ENCODE data around the gene PHRF1.

PHRF1 gene

DNA sequence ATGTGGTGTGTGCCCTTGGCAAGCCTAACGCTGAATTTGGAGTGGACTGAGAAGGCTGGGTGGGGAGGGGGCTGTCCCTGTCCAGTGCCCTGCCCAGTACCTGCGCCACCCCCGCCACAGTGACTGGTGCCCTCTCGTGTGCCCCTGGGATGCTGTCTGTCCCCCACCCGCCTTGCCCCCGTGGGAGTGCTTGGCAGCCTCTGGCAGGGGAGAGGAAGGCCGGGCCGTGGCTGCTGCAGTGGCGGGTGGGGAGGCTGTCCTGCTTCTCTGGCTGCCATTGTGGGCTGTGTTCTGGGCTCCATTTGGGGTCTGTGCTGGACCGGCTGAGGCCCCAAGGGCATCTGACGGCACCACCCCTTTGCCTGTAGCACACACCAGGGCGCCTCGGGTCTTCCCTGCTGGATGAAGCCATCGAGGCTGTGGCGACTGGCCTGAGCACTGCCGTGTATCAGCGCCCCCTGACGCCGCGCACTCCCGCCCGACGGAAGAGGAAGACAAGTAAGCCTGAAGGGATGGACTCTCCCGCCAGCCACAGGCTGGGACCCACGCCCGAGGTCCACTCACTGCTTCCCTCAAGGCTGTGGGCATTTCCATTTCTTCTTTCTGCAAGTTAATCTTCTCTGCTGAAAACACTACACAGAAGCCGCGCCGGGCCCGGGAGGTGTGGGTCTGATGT lies 21.9 kb downstream of the PHRF1 start:
- DNase-seq, result no peak

DNA sequence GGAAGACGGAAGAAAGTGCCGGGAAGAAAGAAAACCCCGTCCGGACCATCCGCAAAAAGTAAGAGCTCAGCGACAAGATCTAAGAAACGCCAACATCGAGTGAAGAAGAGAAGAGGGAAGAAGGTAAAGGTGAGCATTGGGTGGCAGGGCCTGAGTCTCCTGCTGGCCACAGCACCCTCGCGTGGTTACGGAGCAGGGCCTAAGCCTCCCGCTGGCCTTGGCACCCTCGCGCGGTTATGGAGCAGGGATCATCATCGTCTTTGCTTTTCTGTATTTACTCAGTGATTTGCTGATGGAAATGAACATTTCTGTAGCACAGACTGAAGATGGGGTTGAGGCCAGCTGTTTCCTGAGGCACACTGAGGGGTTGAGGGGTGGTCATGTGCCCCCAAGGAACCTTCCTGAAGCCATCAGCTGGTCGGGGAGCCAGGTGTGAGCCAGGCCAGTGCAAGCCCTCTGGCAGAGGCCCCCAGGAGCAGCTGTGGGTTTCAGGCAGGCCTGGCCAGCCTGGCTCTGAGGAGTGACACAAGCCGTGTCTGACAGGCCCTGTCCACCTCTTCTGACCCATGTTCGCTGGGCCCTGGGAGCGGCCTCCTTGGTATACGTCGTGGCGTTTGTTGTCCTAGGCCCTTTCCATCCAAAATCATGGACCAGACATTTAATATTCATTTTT lies 25.4 kb downstream of the PHRF1 start:
- DNase-seq, result no peak

DNA sequence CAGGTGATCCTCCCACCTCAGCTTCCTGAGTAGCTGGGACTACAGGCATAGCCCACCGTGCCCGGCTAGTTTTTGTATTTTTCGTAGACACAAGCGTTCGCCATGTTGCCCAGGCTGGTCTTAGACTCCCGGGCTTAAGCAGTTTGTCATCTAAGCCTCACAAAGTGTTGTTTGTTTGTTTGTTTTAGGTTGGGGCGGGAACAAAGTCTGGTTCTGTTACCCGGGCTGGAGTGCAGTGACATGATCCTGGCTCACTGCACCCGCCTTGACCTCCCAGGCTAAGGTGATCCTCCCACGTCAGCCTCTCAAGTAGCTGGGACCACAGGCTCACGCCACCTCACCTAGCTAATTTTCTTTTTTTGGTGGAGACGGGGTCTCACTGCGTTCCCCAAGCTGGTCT lies 26.9 kb downstream of the PHRF1 start:
- no peak for DNase-seq

DNA sequence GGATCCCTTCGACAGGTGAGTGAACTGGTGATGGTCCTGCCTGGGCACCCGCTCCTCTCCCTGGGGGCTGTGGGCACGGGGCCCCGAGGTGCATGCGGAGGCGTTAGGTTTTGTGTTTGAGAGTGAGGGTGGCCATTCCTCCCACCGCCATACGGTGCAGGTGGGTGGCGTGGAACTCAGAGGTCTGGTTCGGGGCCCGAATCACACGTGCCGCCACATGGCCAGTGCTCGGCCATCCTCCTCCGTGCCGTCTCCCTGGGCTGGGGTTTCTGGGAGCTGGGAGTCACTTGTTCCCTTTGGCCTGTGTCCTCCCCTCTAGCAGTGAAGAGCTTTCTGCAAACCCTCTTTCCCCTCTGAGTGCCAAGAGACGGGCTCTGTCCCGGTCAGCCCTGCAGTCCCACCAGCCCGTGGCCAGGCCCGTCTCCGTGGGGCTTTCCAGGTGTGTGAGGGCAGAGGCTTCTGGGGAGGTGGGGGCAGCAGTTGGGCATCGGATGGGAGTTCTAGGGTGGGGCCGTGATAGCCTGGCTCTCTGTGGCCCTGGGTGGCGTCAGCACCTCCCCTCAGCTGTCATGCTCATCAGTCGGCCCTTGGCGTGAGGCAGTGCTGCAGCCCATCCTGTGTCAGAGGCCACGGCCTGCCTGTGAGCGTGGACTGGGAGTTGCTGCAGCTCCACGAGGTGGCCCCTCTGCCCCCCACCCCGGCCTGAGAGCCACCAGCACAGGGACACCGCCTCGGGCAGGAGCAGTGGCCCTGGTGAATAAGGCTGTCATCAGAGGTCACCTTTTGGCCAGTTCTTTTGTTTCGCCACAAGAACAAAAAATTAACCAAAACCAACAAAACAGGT lies 29.2 kb downstream of the PHRF1 start:
- DNase-seq, result no peak

DNA sequence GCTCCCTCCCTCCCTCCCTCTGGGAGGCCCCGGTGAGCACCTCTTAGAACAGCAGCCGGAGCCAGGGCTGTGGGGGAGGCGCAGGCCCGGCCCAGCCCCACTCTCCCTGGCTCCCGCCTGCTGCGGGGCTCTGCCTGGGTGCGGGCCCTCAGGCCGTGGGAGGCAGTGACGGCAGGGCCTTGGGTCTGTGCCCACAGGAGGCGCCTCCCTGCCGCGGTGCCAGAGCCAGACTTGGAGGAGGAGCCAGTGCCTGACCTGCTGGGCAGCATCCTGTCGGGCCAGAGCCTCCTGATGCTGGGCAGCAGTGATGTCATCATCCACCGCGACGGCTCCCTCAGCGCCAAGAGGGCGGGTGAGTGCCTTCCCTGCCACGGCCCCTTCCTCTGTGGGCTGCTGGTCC lies 30.0 kb downstream of the PHRF1 start:
- no peak for DNase-seq

DNA sequence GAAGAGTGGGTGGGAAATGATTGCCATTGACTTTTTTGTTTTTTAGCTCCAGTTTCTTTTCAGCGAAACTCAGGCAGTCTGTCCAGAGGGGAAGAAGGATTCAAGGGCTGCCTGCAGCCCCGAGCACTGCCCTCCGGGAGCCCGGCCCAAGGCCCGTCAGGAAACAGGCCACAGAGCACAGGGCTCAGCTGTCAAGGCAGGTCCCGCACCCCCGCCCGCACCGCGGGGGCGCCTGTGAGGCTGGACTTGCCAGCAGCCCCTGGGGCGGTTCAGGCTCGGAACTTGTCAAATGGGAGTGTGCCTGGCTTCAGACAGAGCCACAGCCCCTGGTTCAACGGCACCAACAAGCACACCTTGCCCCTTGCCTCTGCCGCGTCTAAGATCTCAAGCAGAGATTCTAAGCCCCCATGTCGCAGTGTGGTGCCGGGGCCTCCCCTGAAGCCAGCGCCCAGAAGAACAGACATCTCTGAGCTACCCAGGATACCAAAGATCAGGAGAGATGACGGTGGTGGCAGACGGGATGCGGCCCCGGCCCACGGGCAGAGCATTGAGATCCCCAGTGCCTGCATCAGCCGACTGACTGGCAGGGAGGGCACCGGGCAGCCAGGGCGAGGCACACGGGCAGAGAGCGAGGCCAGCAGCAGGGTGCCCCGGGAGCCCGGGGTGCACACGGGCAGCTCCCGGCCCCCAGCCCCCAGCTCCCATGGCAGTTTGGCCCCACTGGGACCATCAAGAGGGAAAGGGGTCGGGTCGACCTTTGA lies 30.9 kb downstream of the PHRF1 start:
- no peak for DNase-seq

DNA sequence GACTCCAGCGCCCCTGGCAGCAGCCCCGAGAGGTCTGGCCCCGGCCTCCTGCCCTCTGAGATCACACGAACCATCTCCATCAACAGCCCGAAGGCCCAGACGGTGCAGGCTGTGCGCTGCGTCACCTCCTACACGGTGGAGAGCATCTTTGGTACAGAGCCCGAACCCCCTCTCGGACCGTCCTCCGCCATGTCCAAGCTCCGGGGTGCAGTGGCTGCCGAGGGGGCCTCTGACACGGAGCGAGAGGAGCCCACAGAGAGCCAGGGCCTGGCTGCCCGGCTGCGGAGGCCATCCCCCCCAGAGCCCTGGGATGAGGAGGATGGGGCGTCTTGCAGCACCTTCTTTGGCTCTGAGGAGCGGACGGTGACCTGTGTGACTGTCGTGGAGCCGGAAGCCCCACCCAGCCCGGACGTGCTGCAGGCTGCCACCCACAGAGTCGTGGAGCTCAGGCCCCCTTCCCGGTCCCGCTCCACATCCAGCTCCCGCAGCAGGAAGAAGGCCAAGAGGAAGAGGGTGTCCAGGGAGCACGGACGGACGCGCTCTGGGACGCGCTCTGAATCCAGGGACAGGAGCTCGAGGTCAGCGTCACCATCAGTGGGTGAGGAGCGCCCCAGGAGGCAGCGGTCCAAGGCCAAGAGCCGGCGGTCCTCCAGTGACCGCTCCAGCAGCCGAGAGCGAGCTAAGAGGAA lies 31.8 kb downstream of the PHRF1 start:
- no peak for DNase-seq

DNA sequence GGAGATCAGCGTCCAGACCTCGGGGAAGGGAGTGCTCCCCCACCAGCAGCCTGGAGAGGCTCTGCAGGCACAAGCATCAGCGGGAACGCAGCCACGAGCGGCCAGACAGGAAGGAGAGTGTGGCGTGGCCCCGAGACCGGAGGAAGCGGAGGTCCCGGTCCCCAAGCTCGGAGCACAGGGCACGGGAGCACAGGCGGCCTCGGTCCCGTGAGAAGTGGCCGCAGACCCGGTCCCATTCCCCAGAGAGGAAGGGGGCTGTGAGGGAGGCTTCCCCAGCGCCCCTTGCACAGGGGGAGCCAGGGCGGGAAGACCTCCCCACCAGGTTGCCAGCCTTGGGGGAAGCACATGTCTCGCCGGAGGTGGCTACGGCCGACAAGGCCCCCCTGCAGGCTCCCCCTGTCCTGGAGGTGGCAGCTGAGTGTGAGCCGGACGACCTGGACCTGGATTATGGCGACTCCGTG lies 32.6 kb downstream of the PHRF1 start:
- no peak for DNase-seq

DNA sequence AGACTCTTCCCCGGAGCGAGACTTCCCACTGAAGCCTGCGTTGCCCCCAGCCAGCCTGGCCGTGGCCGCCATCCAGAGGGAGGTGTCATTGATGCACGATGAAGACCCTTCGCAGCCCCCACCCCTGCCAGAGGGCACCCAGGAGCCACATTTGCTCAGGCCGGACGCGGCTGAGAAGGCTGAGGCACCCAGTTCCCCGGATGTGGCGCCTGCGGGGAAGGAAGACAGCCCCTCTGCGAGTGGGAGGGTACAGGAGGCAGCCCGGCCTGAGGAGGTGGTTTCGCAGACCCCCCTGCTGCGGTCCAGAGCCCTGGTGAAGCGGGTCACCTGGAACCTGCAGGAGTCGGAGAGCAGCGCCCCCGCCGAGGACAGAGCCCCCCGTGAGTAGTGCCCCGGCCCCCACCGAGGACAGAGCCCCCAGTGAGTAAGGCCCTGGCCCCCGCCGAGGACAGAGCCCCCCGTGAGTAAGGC lies 33.1 kb downstream of the PHRF1 start:
- DNase-seq, result no peak

DNA sequence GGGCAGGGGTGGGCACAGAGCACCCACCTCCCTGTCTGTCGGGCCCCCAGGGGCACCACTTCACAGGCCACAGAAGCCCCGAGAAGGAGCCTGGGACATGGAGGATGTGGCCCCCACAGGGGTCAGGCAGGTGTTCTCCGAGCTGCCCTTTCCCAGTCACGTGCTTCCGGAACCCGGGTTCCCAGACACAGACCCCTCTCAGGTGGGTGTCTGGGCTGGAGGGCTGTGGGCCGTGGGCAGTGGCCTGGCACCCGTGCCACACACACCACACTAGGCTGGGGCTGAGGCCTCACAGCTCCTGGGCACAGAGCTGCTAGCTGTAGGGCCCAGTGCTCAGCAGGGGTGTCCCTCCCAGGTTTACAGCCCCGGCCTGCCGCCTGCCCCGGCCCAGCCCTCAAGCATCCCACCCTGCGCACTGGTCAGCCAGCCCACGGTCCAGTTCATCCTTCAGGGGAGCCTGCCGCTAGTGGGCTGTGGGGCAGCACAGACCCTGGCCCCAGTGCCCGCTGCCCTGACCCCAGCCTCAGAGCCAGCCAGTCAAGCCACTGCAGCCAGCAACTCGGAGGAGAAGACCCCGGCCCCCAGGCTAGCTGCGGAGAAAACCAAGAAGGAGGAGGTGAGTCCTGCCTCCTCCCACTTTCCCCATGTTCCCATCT lies 34.0 kb downstream of the PHRF1 start:
- no peak for DNase-seq

DNA sequence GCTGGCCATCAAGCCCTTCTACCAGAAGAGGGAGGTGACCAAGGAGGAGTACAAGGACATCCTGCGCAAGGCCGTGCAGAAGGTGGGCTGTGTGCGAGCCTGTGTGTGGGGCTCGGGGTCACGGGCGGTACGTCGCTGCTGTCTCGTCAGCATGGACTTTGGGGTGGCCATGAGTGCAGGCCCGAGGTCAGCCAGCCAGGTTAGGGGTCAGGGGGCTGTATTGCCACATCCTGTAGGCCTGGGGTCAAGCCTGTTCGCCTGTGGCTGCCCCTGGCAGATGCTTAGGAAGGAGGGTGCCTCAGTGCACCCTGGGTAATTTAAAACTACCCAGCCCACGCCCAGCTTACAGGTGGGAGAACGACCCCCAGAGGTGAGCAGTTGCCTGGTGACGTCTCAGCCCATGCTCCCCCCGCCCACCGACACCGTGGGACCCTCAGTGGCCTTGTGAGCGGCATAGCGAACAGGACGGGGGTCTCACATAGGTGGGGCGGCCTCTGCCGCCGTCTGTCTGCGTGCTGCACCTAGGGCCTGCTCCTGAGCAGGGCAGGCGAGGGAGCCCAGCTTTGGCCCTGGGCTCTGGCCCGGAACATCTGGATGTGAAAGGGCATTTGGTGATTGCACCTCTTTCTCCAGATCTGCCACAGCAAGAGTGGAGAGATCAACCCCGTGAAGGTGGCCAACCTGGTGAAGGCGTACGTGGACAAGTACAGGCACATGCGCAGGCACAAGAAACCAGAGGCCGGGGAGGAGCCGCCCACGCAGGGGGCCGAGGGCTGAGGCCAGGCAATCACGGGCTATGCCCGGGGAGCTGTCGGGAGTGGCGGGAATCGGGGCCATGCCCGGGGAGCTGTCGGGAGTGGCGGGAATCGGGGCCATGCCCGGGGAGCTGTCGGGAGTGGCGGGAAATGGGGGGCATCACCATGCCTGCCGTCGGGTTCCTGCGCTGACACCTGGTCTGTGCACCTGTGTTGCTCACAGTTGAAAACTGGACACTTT lies 35.0 kb downstream of the PHRF1 start:
- DNase-seq, result no peak

DNA sequence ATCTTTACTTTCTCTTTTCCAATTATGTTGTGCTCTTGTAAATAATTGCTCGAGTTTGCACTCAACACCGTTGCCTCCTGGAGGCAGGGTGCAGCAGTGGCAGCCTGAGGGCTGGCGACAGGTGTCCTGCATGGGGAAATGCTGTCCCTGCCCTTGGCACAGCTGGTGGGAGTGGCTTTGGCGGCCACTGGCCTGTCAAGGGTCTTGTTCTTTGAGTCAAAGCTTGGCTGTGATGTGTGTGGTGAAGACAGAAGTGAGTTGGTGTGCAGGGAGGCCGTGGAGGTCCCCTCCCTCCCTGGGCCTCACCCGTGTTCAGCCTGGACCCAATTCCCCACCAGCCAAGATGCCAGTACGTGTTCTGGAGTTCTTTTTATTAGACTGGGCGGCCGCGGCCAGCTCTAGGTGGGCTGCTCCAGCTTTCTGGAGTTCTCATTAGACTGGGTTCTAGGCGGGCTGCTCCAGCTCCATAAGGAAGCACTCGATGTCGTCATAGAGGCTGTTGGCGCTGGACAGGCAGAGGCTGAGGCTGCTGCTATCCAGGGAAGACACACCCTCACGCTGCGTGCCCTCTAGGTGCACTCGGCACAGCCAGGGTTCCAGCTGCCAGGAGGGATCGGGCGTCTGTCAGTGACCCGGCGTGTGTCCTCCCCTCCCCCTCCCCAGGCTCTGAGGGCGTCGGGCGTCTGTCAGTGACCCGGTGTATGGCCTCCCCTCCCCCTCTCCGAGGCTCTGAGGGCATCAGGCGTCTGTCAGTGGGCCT lies 36.1 kb downstream of the PHRF1 start:
- peak in 1 of 2 donors; percentile 27 for DNase-seq

DNA sequence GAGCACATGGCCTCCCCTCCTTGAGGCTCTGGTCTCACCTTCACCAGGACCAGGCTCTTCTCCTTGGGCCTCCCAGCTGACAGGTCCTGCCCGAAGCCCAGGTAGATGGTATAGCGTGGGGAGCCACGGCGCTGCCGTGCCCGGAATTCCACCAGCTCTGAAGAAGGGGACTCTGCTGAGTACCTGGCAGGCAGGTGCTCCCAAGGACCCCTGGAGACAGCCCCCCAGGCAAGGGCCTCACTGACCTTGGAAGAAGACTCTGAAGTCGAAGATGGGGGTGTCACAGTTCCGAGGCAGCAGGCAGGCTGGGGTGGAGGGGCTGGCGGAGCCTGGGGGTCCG lies 36.7 kb downstream of the PHRF1 start:
- no peak for DNase-seq

DNA sequence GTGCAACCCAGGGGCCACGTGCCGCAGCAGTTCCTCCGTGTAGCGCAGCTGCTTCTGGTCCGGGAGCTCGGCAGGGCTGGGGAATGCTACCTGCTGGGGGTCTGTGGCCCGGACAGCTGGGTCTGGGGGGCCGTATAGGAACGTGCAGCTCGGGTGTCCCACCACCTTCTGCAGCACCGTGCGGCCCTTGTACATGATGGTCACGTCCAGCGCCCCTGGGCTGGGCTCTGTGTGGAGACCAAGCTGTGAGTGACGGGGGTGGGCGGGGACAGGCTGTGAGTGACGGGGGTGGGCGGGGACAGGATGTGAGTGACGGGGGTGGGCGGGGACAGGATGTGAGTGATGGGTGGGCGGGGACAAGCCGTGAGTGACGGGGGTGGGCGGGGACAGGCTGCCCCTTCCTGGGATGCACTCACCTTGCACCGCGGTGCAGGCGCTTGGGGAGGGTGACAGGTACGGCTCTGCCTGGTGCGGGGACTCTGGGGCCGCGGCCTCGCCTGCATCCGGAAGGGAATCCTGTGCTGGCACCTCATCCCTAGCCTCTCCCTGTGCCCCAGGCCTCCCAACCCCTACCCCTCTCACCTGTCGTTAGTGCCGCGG lies 37.2 kb downstream of the PHRF1 start:
- DNase-seq, result peak; percentile 77 to 87

DNA sequence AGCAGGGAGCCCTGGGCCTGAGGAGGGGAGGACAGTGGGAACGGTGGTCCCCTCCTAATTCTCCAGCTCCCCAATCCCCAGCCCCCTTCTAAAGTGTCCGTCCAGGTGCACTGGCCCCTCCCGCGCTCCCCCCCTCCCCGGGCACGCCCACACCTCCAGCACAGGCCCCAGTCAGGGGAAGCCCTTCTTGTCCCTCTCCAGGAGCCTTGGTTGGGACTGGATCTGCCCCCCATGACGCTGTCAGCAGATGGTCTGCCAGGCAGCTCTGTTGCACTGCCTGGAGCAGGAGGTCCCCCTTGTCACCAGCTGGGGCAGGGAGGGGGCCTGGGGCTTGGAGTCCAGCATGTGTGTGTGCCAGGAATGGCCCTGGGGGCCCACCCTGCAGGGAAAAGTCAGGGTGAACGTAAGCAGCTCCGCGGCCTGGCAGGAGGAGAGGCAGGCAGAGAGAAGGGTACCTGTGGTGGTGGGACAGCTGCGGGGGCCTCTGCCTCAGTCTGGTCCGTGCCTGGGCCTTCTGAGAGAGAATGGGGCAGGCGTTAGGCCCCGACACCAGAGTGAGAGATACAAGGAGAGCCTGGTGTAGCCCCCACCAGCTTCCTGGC lies 37.9 kb downstream of the PHRF1 start:
- DNase-seq, result peak in 1 of 2 donors; percentile 12

DNA sequence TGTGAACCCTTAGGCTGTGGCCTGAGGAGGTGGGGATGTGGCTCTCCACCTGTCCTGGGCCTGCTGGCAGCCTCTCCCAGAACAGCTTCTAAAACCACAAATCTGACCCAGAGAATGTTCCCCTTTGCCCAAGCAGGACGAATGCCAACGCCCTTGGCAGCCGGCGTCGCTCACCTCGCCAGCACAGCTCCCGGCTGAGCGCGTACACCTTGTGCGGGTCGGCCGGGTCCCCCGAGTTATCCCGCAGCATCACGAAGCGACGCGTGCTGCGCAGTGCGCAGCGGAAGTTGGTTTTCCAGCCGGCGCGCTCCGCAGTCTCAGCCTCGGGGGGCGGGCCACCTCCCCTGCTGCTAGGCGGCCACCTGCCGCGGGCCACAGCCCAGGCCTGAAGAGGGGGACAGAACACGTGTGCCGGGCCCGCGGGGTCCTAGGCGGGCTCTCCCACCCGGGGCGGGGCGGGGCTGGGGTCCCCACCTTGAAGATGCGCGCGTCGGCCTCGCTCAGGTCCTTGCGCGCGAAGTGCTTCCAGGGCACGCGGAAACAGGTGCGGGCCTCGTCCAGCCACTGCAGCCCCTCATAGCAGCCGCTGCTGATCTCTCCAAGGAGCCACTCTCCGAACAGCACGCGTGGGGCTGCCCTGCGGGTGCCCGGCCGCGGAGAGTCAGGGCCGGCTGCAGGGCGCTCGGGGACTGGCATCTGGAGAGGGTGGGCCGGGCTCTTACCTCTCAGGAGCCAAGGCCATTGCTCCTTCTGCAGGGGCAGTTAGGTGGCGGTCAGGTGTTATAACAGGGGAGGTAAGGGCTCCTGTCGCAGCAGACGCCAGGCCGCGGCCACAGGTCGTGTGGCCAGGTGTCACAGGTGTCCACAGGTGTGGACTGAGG lies 38.6 kb downstream of the PHRF1 start:
- no peak for DNase-seq

DNA sequence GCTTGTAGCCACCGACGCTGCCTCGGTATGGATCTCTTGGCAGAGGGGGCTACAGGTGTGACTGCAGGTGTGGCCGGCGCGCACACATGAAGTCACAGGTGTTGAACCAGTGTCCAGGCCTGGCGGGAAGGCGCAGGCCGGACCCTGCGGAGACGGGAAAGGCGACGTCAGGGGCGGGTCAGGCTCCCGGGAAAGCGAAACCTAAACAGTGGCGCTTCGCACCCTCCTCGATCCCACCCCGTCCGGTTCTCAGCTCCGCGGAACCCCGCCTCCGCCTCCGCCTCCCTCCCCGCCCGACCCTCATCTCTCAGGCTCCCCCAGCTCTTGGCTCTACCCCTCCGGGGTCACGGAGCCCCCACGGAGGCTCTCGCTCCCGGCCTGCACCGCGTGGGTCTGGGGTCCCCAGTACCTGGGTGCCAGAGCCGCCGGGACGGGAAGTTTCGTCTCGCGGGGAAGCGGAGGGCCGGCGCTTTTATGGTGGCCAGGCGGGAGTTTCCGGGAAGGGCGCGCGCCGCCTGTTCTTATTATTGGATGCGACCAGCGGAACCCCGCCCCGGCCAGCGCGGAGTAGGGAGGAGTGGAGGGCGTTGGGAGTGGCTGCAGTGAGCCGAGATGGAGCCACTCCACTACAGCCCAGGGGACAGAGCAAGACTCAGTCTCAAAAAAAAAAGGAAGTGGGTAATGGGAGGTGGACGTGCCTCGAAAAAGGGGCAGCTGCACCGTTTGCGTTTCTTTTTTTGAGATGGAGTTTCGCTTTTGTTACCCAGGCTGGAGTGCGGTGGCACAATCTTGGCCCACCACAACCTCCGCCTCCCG lies 39.4 kb downstream of the PHRF1 start, which contains the start of gene IRF7:
IRF7 (minus strand) TSS at position 447 of the 816 bp plus-strand sequence. CDS start 586 bp downstream, outside the sequence.
- peak; percentile 87 to 92 for DNase-seq
